ENCODE data around the gene RXRB. TPM values are rescaled to one million over a fixed set of nuclear protein-coding genes. Genes with fewer than 3 reads are reported as not detected.

Gene RXRB
- total RNA-seq, 1 donor = 19.2 TPM

DNA sequence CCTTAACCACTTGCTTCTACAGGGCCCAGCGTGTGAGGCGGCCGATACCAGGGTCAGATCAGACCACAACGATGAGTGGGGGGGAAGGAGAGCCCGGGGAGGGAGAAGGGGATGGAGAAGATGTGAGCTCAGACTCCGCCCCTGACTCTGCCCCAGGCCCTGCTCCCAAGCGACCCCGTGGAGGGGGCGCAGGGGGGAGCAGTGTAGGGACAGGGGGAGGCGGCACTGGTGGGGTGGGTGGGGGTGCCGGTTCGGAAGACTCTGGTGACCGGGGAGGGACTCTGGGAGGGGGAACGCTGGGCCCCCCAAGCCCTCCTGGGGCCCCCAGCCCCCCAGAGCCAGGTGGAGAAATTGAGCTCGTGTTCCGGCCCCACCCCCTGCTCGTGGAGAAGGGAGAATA is 10.7 kb upstream of the RXRB start:
- H3K4me3 ChIP-seq (ENCODE audit: insufficient read depth, low read length) = no peak overlapping the region
- no peaks in the 10 kb centered on the region for H4K20me1 ChIP-seq (ENCODE audit: insufficient read depth, low read length)
- peaks cover 10% of the 10 kb centered on the region for H3K79me2 ChIP-seq (ENCODE audit: insufficient read depth, low read length)

DNA sequence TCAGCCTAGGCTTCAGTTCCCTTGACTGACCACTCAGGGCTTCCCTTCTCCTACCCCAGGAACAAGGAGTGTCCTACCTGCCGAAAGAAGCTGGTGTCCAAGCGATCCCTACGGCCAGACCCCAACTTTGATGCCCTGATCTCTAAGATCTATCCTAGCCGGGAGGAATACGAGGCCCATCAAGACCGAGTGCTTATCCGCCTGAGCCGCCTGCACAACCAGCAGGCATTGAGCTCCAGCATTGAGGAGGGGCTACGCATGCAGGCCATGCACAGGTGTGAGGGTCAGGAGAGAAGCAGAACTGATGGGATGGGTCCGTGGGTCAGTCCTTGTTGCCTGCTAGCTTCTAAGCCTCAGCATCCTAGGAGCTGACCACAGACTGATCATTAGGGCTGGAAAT is 9.4 kb upstream of the RXRB start:
- Histone ChIP-seq H3K79me2 (ENCODE audit: insufficient read depth, low read length) (peaks cover 10% of the 10 kb centered on the region), H2AFZ (ENCODE audit: low read length) (no peak overlapping the region), H3K27ac (ENCODE audit: low read depth, low read length) (no peak overlapping the region), H3K4me2 (ENCODE audit: insufficient read depth, low read length) (no peak overlapping the region), H3K9me3 (ENCODE audit: low read depth, low read length) (no peaks in the 10 kb centered on the region), H4K20me1 (ENCODE audit: insufficient read depth, low read length) (no peaks in the 10 kb centered on the region), H3K27me3 (ENCODE audit: insufficient read depth, low read length) (no peaks in the 10 kb centered on the region), H3K4me3 (ENCODE audit: insufficient read depth, low read length) (no peak overlapping the region), H3K4me1 (ENCODE audit: insufficient read depth, low read length) (peaks cover 32% of the 10 kb centered on the region), H3K36me3 (ENCODE audit: insufficient read depth, low read length) (peaks cover 13% of the 10 kb centered on the region)
- TF ChIP-seq, protein P1, sequence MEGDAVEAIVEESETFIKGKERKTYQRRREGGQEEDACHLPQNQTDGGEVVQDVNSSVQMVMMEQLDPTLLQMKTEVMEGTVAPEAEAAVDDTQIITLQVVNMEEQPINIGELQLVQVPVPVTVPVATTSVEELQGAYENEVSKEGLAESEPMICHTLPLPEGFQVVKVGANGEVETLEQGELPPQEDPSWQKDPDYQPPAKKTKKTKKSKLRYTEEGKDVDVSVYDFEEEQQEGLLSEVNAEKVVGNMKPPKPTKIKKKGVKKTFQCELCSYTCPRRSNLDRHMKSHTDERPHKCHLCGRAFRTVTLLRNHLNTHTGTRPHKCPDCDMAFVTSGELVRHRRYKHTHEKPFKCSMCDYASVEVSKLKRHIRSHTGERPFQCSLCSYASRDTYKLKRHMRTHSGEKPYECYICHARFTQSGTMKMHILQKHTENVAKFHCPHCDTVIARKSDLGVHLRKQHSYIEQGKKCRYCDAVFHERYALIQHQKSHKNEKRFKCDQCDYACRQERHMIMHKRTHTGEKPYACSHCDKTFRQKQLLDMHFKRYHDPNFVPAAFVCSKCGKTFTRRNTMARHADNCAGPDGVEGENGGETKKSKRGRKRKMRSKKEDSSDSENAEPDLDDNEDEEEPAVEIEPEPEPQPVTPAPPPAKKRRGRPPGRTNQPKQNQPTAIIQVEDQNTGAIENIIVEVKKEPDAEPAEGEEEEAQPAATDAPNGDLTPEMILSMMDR (IDR thresholded peaks at IDR 0.05; ENCODE audit: extremely low read depth, low read depth, low read length) = no peak
- DNase-seq (ENCODE audit: insufficient read length, low spot score, missing footprints) = peak; percentile 73

More for the DNA sequence above, 10.7 kb upstream of the RXRB start:
- Histone ChIP-seq H3K4me2 (ENCODE audit: insufficient read depth, low read length) (no peak overlapping the region), H3K27ac (ENCODE audit: low read depth, low read length) (no peak overlapping the region), H3K9me3 (ENCODE audit: low read depth, low read length) (no peaks in the 10 kb centered on the region), H3K27me3 (ENCODE audit: insufficient read depth, low read length) (no peaks in the 10 kb centered on the region), H2AFZ (ENCODE audit: low read length) (no peak overlapping the region), H3K36me3 (ENCODE audit: insufficient read depth, low read length) (peaks cover 13% of the 10 kb centered on the region), H3K4me1 (ENCODE audit: insufficient read depth, low read length) (peaks cover 20% of the 10 kb centered on the region)
- TF ChIP-seq, protein P1 (IDR thresholded peaks at IDR 0.05; ENCODE audit: extremely low read depth, low read depth, low read length) = no peak
- DNase-seq (ENCODE audit: insufficient read length, low spot score, missing footprints) = peak; percentile 57

DNA sequence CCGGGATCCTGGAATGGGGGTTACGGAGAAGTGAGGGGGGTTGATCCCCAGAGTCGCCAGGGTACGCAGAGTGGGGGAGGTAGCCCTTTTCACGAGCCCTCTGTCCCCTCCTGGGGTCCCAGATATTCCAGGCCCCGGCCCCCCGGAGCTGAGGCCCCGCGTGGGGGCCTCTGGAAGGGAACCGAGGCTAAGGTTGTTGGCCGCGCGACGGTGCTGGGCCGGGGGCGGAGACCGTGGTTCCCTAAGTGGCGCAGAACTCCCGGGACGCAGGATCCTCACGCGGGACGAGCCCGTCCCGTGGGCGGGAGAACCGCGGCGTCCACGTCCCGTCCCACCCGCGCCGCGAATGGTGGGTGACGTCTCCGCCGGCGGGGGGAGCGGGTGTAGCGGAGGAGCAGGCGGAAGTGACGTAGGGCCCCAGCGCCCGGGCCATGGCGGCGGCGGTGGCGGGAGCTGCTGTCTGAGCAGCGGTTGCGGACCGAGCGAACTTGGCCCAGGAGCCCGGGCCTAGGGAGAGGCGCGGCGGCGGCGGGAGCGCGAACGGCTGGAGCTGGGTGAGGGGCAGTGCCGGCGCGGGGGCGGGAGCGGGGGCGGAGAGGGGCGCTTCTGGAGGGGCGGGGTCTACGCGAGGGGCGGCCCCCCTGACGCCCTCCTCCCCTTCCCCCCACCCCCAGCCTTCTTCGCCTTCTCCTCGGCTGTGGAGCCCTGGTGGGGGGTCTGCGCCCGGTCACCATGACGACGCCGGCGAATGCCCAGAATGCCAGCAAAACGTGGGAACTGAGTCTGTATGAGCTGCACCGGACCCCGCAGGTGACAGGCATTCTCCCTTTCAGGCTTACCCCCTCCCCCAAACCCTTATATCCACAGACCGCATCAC is 7.9 kb upstream of the RXRB start, which contains the start of gene RING1:
Gene RING1, plus strand, starts transcription at position 410 of the 877 bp plus-strand sequence. Its CDS starts 323 bp downstream, at position 733.
- Histone ChIP-seq H2AFZ (ENCODE audit: low read length) (peak within 1 kb of the TSS; percentile 66), H3K9me3 (ENCODE audit: low read depth, low read length) (no peaks in the 10 kb centered on the region), H3K4me3 (ENCODE audit: insufficient read depth, low read length) (peak within 1 kb of the TSS; percentile 90), H3K27ac (ENCODE audit: low read depth, low read length) (peak within 1 kb of the TSS; percentile 95), H3K79me2 (ENCODE audit: insufficient read depth, low read length) (peaks cover 19% of the 10 kb centered on the region), H3K36me3 (ENCODE audit: insufficient read depth, low read length) (peaks cover 23% of the 10 kb centered on the region), H3K4me2 (ENCODE audit: insufficient read depth, low read length) (peak within 1 kb of the TSS; percentile 97), H3K4me1 (ENCODE audit: insufficient read depth, low read length) (peaks cover 38% of the 10 kb centered on the region), H4K20me1 (ENCODE audit: insufficient read depth, low read length) (peaks cover 8% of the 10 kb centered on the region), H3K27me3 (ENCODE audit: insufficient read depth, low read length) (no peaks in the 10 kb centered on the region)
- peak; percentile 100 for DNase-seq (ENCODE audit: insufficient read length, low spot score, missing footprints)
- TF ChIP-seq, protein P1 (IDR thresholded peaks at IDR 0.05; ENCODE audit: extremely low read depth, low read depth, low read length) = no peak

DNA sequence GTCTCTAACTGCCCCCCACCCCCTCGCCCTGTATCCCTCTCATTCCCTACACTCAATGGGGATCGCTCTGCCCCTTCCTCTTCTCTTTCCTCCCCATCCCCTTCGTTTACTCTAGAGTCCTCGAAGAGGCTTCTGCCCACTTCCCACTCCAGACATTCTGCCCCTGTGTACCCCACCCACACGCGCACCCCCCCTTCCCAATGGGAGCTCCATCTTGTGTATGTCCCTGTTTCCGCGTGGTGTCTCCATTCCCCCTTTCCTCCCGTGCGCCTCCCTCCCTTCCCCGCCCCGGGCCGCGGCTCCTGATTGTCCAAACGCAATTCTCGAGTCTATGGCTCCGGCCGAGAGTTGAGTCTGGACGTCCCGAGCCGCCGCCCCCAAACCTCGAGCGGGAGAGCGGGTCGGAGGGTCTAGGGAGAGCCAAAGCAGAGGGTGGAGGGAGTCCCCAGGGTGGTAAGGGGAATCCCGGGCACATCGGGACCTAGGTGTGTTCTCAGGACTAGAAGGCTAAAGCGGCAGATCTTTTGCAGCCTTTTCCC is 7.2 kb upstream of the RXRB start:
- Histone ChIP-seq H4K20me1 (ENCODE audit: insufficient read depth, low read length) (peaks cover 15% of the 10 kb centered on the region), H3K9me3 (ENCODE audit: low read depth, low read length) (no peaks in the 10 kb centered on the region), H2AFZ (ENCODE audit: low read length) (peak overlapping the region; percentile 66), H3K27me3 (ENCODE audit: insufficient read depth, low read length) (no peaks in the 10 kb centered on the region), H3K36me3 (ENCODE audit: insufficient read depth, low read length) (peaks cover 30% of the 10 kb centered on the region), H3K4me1 (ENCODE audit: insufficient read depth, low read length) (peaks cover 44% of the 10 kb centered on the region), H3K4me2 (ENCODE audit: insufficient read depth, low read length) (peak overlapping the region; percentile 97), H3K79me2 (ENCODE audit: insufficient read depth, low read length) (peaks cover 26% of the 10 kb centered on the region), H3K27ac (ENCODE audit: low read depth, low read length) (peak overlapping the region; percentile 95), H3K4me3 (ENCODE audit: insufficient read depth, low read length) (peak overlapping the region; percentile 90)
- TF ChIP-seq, protein P1 (IDR thresholded peaks at IDR 0.05; ENCODE audit: extremely low read depth, low read depth, low read length) = no peak
- peak; percentile 95 for DNase-seq (ENCODE audit: insufficient read length, low spot score, missing footprints)

Data from osteoblast (primary cell).